ENCODE measurements around the gene ZNF488.

ZNF488 gene

DNA sequence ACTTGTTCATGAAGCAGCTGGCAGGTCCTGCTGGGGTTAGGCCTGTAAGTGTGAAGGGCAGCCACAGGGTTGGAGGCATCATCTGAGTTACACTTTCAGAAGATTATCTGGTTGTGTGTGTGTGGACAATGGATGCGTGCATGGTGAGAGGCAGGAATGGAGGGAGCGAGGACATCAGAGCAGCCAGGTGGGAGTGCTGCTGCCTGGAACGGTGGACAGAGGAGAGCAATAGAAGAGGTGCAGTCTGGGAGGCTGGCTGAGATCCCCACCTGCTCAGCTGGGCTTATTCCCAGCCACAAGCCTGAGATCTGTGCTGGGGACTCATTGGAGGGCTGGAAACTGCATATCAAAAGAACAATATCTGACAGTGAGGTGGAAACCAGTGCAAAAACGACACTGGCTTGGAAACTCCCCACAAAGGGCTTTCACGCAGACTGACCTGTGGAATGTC is 17.9 kb downstream of the ZNF488 start:
- DNase-seq (ENCODE audit: low read depth in 2 of 2) = no peak

DNA sequence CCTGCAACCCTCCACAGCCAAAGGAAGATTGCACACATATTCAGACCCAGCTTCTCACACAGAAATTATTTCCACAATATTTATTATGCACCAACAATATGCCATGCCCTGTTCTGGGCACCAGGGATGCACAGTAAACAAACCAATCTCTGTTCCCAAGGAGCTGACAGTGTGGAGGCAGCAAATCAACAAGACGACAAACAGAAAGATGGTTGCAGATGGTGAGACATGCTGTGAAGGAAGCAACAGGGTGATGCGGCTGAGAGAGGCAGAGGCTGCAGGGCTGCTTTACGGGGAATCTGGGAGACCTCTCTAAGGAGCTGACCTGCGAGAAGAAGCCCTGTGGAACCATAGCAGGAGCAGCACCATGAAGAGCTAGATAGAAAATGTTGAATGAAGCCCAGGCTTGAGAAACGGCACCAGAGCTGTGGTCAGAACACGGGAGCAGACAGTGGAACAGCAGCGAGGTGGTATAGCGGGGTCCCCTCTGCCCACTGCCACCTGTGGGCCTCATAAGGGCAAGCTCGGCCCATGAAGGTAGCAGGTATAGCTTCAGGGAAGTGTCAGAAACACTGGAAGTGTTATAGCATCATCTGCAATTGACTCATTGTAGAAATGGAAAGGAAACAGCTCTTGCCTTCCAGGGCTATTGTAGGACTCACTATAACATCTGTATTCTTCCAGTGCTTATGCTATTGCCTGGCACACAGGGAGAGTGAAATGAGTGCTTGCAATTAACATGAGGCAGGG is 18.5 kb downstream of the ZNF488 start:
- DNase-seq (ENCODE audit: low read depth in 2 of 2) = no peak

DNA sequence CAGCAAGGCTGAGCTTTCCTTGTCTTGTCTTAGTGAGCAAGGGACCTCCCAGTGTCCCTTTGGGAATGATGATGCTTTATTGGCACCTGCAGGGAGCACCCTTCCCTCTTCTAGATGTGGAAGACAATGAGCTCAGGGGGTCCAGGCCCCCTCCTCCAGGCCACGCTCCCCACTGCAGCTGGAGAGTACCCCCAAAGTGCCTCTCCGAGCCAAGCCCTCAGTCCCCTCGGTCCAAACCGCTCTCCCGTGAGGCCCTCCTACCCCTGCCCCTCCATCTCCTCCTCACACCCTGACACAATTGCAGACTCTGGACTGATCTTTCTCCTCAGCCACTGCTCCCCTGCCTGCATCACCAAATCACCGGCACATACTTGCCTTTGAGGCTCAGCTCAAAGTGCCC is 19.2 kb downstream of the ZNF488 start:
- DNase-seq (ENCODE audit: low read depth in 2 of 2) = no peak

DNA sequence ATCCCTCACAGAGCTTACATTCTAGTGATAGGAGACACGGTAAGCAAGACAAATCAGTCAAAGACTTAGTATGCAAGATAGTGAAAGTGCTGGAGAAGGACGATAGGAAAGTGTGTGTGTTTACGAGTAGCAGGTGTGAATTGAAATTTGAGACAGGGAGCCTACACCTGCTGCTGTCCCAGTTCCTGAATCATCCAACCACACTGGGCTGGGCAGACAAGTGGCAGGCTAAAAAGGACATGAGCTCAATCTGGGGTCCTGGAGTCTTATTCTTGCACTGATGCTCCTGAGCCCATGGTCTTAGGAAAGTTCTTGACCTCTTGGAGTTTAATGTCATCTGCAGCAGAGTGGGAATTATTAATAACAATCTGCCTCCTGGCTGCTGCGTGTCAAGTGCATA is 19.7 kb downstream of the ZNF488 start:
- no peak for DNase-seq (ENCODE audit: low read depth in 2 of 2)

DNA sequence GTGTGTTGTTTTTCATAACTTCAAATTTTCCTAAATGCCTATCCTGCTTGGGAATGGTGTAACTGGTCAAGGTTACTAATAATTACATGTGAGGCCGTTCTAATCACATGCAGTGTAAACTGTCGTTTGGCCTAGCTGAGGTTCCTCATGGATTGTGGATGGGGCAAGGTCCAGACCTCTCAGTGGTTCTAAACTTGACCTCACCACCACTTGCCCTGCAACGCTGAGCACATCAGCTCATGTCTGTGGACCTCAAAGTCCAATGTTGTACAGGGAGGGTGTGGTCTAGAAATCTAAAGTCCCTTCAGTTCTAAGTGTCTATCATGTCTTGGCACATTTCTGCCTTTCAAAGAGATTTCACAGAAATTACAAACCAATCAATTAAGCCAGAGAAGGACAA is 20.3 kb downstream of the ZNF488 start:
- no peak for DNase-seq (ENCODE audit: low read depth in 2 of 2)

DNA sequence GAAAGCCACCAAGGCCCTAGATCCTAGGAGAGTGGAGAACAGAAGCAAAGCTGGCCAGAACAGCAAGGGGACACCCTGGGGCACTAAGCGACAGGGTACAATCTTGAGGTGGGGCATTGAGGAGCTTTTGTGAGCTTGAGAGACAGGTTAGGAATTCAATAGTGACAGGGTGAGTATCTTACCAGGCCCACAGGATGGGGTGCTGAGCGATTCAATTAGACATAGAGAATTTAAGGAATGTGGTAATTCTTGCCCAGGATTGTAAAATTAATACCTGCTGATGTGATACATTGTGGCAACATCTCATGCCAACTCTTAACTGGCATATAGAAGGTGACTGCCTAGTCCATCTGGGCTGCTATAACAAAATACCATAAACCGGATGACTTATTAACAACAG is 21.9 kb downstream of the ZNF488 start:
- no peak for DNase-seq (ENCODE audit: low read depth in 2 of 2)

DNA sequence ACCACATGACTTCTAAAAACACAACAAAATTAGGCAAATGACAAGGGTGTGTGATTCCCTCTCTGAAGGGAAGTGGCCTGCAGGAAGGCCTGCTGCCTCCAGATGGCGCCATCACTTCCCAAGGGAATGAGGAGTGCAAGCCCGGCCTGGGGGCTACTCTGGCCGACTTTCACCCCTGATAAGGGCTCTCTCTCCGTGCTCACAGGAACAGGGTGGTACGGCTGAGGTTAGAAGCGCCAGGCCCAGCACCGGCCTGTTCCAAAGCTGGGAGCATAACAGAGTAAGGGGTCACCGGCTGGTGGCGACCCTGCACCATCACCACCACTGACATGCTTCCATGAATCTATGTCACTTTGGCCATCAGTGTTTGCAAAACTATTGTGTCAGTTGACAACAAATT is 22.8 kb downstream of the ZNF488 start:
- peak; percentile 16 to 42 for DNase-seq (ENCODE audit: low read depth in 2 of 2)

DNA sequence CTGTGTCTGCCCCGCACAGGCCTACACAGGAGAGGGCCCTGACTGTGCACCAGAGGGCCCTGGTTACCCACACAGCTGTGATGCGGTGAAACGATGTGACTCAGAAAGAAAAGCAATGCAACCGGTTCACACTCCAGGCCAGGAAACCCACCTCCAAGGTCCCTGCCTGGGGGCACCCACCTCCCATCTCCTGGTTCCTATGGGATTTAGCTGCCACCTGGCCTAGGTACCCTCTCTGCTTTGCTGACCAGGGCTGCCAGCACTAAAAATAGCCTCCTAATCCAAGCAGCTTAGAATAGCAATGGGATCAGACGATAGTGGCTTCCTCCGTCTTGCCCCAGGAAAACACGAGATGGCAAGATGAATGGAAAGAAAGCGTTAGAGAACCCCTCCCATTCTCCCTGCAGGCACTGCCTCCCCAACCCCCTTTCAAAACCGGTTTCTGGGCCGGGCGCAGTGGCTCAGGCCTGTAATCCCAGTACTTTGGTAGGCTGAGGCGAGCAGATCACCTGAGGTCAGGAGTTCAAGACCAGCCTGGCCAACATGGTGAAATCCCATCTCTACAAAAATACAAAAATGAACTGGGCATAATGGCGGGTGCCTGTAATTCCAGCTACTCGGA is 23.6 kb downstream of the ZNF488 start:
- no peak for DNase-seq (ENCODE audit: low read depth in 2 of 2)

DNA sequence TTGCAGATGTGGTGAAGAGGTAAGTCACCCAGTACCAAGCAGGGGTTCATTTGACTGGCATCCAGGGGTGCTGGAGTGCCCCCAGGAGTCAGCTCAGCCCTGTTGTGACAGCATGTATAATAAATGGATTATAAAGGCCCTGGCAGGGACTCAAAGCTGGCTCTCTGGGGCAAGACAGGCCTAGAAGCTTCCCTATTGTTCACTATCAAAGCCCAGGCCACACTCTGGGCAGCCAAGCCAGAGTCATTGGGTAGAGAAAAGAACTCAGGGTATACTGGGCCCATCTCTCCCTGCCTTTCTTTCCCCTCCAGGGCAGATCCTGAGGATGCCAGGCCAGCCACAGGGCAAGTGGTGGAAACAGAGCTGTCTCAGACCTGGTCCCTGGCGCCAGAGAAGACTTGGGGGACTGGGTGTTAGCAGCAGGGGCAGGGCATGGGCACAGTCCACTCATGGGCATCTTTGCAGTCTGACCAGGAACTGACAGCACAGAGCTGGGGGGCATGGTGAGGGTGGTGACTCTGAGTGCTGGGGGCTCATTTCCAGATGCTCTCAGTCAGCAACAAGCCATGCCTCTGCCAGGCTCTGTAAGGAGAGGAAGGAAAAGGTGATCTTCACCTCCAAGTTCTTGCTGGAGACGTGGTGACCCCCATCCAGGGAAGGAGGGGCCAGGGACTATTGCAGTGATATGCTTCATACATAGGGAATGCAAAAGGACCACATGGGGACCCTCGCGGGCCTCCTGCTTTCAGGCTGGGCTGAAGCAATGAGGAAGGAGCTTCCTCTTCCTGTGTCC is 24.3 kb downstream of the ZNF488 start:
- DNase-seq (ENCODE audit: low read depth in 2 of 2) = no peak

DNA sequence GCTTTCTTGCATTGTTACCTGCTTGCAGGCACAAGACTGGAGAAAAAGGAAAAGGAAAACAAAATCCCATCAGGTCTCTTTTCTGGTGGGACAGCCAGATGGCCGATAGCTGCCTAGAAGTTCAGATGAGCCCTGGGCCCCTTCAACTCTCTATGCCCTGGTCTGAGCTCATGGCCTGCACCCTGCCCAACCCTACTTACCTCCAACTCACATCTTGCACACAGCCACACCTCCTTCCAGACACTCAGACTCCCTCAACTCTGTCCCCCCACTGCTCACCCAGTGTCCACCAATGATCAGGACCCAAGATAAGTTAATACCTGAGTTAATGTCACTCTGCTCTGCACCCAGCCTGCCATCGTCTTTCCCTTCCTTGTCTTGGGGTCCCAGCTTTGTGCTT is 25.0 kb downstream of the ZNF488 start:
- DNase-seq (ENCODE audit: low read depth in 2 of 2) = no peak

DNA sequence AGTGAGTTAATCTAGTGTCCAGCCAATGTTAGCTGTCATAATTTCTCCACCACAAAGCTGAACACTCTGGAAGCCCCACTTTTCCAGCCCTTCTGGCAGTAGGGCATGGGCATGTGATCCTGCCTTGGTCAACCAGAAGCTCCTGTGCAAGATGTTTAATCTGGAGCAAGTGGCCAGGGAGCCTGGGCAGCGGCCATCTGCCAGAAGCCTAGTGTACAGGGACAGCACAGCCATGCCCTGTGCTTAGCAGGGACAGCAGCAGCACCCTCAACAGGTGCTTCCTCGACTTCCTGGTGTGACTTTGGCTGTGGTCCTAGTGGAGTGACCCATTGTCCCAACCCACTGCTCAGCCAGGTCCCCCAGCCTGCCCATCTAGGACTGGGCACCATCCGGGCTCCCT is 25.6 kb downstream of the ZNF488 start:
- DNase-seq (ENCODE audit: low read depth in 2 of 2) = no peak

DNA sequence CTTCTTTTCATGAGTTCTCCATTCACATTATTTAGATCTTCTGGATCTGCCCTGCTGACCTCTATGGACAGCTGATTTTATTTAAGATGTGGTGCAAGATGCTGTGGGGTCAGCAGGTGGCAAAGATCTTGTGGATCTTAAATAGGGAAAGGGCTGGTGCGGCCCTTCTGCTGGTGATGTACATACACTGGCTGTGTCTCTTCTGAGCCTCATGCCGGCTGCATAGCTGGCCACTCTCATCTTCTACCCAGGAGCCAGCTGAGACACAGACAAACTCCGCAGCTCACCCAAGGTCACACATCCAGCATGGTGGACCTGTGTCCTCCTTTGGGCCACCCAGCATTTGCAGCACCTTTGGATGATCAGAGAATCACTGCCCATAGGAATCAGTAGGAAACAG is 26.2 kb downstream of the ZNF488 start:
- no peak for DNase-seq (ENCODE audit: low read depth in 2 of 2)

DNA sequence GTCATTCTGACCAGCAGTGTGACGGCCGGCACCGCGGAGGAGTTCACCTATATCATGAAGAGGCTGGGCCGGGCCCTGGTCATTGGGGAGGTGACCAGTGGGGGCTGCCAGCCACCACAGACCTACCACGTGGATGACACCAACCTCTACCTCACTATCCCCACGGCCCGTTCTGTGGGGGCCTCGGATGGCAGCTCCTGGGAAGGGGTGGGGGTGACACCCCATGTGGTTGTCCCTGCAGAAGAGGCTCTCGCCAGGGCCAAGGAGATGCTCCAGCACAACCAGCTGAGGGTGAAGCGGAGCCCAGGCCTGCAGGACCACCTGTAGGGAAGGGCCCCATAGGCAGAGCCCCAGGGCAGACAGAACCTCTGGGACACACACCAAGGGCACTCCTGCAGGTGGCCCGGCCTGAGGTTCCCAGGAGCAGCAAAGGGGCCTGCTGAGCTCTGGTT is 26.9 kb downstream of the ZNF488 start:
- no peak for DNase-seq (ENCODE audit: low read depth in 2 of 2)

DNA sequence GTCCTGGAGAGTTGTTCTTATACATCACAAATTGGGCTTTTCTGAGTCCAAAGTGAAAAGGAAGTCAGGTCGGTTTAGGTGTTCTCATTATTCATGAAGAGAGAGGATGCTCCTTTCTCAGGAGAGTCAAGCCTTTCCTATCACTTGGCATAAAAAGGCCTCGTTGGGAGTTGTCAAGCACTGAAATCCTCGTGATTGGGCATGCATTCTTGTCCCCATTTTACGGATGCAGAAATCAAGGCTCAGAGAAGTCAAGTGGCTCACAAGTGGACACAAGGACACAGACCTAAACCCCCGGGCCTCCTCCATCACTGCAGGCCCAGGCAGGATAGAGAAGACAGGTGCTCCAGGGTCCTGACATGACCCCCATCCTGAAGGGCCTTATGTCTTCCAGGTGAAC is 27.4 kb downstream of the ZNF488 start:
- DNase-seq (ENCODE audit: low read depth in 2 of 2) = no peak

DNA sequence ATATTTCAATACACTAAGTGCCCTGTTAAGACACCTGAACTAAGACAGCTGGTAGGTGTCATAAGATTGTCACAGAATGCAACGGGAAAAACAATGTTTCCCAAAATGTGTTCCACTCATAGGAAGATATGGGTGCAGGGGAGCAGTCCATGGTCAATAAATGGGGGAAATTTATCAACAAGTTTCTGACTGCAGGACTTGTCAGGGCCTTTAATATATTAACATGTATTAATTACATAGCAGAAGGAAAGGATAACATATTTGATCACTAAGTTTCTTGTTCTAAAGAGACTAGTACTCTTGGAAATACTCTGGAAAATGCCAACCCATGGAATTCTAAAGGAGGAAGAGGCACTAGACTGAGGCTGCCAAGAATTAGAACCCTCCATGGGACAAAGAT is 29.2 kb downstream of the ZNF488 start:
- no peak for DNase-seq (ENCODE audit: low read depth in 2 of 2)

DNA sequence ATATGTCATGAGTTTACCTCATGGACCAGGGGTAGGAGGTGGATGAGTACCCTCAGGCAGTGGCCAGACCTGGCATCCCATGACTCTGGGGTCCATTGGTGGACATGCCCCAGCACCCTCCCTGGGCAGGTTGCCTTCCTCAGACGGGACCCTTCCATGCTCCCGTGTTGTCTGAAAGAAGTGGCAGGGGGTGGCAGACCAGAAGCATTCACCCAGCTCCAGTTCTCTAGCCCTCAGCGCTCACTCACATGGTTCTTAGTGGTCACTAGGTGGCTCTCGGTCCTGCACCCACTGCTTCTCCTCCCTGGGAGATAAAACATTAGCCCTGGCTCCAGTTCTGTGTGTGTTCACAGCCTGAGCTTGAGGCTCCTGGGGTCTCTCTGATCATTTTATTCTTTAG is 29.9 kb downstream of the ZNF488 start:
- DNase-seq (ENCODE audit: low read depth in 2 of 2) = no peak

DNA sequence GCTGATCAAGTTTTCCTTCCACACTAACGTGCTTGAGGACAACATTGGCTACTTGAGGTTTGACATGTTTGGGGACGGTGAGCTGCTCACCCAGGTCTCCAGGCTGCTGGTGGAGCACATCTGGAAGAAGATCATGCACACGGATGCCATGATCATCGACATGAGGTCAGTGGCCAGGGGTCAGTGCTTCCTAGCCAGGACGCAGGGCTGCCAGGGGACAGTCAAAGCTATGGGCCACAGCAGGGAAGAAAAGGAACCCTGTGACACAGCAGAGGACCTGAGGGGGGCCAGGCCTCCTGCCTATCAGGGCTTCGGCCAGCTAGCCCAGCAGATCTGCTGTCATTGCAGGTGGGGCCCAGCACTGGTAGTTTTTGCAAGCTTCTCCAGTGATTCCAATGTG is 30.7 kb downstream of the ZNF488 start:
- DNase-seq (ENCODE audit: low read depth in 2 of 2) = no peak

DNA sequence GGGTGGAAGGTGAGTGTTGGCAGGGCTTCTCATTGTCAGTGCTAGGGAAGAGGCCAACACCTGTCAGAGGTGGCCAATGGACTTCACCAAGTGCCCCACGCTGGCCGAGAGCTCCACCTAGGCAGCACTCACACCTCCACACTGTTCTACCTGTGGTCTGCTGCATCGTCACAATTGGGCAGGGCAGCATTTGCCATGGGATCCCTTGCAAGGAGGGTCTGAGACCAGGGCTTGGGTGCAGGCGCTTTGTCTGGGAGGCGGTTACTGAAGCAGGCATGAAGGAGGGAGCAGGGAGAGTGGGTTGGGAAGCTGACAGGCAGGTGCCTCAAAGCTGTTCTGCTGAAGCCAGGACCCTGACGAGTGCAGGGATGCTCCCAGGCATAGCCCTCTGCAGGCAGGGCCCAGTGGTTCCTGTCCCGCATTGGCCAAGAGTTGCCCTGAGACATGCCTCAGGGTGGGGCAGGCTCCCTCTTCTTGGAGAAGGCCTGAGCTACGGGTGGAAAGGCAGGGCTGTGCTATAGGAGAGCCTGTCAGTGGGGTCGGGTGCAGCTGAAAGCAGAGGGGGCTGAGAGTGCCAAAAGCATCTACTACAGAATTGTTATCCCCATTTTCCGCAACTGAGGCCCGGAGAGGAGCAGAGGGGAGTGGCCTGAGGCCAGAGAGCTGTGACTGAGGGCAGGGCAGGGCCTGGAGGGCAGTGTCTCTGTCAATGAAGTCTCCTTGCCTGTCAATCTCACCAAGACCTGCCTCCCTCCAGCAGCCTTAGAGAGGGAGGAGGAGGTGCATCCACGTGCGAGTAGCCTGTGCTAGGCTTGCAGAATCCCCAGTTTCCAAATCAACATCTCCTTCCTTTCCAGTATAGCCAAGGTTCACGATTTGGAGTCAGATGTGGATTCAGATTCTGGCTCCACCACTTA is 31.9 kb downstream of the ZNF488 start:
- no peak for DNase-seq (ENCODE audit: low read depth in 2 of 2)

DNA sequence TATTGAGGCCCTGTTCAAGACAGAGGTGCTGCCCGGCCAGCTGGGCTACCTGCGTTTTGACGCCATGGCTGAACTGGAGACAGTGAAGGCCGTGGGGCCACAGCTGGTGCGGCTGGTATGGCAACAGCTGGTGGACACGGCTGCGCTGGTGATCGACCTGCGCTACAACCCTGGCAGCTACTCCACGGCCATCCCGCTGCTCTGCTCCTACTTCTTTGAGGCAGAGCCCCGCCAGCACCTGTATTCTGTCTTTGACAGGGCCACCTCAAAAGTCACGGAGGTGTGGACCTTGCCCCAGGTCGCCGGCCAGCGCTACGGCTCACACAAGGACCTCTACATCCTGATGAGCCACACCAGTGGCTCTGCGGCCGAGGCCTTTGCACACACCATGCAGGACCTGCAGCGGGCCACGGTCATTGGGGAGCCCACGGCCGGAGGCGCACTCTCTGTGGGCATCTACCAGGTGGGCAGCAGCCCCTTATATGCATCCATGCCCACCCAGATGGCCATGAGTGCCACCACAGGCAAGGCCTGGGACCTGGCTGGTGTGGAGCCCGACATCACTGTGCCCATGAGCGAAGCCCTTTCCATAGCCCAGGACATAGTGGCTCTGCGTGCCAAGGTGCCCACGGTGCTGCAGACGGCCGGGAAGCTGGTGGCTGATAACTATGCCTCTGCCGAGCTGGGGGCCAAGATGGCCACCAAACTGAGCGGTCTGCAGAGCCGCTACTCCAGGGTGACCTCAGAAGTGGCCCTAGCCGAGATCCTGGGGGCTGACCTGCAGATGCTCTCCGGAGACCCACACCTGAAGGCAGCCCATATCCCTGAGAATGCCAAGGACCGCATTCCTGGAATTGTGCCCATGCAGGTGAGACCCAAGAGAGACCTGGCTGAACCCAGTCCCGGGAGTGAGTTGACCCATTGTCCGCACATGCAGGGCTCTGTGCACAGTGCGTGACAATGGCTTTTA is 33.1 kb downstream of the ZNF488 start:
- DNase-seq (ENCODE audit: low read depth in 2 of 2) = no peak

DNA sequence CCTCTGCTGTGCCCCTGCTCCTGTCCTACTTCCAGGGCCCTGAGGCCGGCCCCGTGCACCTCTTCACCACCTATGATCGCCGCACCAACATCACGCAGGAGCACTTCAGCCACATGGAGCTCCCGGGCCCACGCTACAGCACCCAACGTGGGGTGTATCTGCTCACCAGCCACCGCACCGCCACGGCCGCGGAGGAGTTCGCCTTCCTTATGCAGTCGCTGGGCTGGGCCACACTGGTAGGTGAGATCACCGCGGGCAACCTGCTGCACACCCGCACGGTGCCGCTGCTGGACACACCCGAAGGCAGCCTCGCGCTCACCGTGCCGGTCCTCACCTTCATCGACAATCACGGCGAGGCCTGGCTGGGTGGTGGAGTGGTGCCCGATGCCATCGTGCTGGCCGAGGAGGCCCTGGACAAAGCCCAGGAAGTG is 34.1 kb downstream of the ZNF488 start:
- DNase-seq (ENCODE audit: low read depth in 2 of 2) = no peak

DNA sequence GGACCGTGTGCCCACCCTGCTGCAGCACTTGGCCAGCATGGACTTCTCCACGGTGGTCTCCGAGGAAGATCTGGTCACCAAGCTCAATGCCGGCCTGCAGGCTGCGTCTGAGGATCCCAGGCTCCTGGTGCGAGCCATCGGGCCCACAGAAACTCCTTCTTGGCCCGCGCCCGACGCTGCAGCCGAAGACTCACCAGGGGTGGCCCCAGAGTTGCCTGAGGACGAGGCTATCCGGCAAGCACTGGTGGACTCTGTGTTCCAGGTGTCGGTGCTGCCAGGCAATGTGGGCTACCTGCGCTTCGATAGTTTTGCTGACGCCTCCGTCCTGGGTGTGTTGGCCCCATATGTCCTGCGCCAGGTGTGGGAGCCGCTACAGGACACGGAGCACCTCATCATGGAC is 34.6 kb downstream of the ZNF488 start:
- no peak for DNase-seq (ENCODE audit: low read depth in 2 of 2)
